ENCODE data around the gene ENAH. TPM values are rescaled to one million over a fixed set of nuclear protein-coding genes. Genes with fewer than 3 reads are reported as not detected.
"Not testable (repeated sequence)": the region's sequence is repeated elsewhere in the genome, so short reads cannot be mapped to it uniquely, and the experiment has no call there.

Gene ENAH
- polyA plus RNA-seq, 1 experiment: 40.9 TPM

DNA sequence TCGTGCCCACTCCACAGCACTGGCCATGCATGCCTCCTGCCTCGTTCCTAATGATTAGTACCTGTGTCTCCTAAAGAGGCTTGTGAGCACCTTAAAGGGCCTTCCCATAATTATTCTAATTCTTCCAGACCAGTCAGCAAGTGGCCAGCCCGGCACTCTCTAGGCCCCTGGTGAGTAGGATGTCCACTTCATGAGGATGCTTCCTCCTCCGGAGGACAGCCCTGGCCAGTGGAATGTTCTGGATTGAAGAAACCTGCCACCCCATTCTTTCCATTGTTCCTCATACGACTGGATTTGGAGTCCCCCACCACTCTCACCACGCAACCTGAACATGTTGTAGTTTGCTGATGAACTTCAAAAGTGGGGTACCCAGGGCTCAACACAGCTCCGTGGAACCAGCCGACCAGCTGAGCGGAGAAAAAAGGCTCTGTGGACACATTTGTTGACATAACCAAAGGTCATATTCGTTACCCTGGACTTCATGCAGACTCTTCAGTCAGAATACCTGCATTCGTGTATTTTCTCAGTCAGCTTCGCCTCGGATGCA, 178.4 kb downstream of the ENAH start:
- POLR2A ChIA-PET: interaction anchor here (0.5 to 0.7 kb wide), 2 partner anchors 409 to 500 kb away, joined by 3 to 9 read pairs; no protein-coding TSS in a partner anchor
- DNase-seq (ENCODE audit: low read depth): no peak
- CTCF ChIA-PET: interaction anchor here (0.5 to 11.7 kb wide), 80 partner anchors 9 to 708 kb away, joined by 3 to 231 read pairs (median 4); partner anchors contain the start of genes ENAH, PYCR2, SRP9 and TMEM63A

DNA sequence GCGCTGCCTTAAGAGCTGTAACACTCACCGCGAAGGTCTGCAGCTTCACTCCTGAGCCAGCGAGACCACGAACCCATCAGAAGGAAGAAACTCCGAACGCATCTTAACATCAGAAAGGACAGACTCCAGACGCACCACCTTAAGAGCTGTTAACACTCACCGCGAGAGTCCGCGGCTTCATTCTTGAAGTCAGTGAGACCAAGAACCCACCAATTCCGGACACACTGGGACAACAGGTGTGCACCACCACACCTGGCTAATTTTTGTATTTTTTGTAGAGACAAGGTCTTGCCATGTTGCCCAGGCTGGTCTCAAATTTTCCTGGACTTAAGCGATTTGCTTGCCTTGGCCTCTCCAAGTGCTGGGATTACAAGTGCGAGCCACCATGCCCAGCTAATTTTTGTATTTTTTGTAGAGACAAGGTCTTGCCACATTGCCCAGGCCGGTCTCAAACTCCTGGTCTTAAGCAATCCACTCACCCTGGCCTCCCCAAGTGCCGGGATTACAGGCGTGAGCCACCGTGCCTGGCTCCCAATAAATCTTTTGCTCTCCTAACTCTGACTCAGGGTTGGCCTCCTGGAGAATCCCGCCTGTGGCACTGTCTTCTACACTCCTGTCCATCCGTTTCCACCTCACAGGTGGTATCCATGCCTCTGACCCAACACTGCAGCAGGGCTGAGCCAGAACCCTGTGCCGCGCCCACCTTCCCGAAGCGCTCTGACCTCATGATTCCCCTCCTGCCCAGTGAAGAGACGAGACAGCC, 179.1 kb downstream of the ENAH start:
- CTCF ChIA-PET: interaction anchor here (0.6 to 11.7 kb wide), 41 partner anchors 8 to 709 kb away, joined by 3 to 231 read pairs (median 5); partner anchors contain the start of genes ENAH, LEFTY1, PYCR2 and SRP9
- DNase-seq (ENCODE audit: low read depth); H3K36me3 ChIP-seq (ENCODE audit: control insufficient read depth, insufficient read depth, low read length); POLR2A ChIA-PET; H3K4me3 ChIP-seq (ENCODE audit: low read depth, low read length); H3K27me3 ChIP-seq (ENCODE audit: control insufficient read depth, insufficient read depth, low read length): not testable (repeated sequence)

More for the DNA sequence above, 178.4 kb downstream of the ENAH start:
- H3K27me3 ChIP-seq (ENCODE audit: control insufficient read depth, insufficient read depth, low read length): no peaks in the 10 kb centered on the region; the same call in 1 of the 2 replicates
- H3K4me3 ChIP-seq (ENCODE audit: low read depth, low read length): no peak overlapping the region
- H3K36me3 ChIP-seq (ENCODE audit: control insufficient read depth, insufficient read depth, low read length): no peaks in the 10 kb centered on the region
- TF ChIP-seq, protein P1, sequence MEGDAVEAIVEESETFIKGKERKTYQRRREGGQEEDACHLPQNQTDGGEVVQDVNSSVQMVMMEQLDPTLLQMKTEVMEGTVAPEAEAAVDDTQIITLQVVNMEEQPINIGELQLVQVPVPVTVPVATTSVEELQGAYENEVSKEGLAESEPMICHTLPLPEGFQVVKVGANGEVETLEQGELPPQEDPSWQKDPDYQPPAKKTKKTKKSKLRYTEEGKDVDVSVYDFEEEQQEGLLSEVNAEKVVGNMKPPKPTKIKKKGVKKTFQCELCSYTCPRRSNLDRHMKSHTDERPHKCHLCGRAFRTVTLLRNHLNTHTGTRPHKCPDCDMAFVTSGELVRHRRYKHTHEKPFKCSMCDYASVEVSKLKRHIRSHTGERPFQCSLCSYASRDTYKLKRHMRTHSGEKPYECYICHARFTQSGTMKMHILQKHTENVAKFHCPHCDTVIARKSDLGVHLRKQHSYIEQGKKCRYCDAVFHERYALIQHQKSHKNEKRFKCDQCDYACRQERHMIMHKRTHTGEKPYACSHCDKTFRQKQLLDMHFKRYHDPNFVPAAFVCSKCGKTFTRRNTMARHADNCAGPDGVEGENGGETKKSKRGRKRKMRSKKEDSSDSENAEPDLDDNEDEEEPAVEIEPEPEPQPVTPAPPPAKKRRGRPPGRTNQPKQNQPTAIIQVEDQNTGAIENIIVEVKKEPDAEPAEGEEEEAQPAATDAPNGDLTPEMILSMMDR (IDR thresholded peaks at IDR 0.05; ENCODE audit: insufficient read depth, low read depth, low read length): no peak

DNA sequence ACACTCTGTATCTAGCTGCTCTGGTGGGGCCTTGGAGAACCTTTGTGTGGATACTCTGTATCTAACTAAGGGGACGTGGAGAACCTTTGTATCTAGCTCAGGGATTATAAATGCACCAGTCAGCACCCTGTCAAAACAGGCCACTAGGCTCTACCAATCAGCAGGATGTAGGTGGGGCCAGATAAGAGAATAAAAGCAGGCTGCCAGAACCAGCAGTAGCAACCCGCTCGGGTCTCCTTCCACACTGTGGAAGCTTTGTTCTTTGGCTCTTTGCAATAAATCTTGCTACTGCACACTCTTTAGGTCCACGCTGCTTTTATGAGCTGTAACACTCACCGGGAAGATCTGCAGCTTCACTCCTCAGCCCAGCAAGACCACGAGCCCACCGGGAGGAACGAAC, 179.7 kb downstream of the ENAH start:
- POLR2A ChIA-PET; H3K27me3 ChIP-seq (ENCODE audit: control insufficient read depth, insufficient read depth, low read length); DNase-seq (ENCODE audit: low read depth); H3K4me3 ChIP-seq (ENCODE audit: low read depth, low read length); H3K36me3 ChIP-seq (ENCODE audit: control insufficient read depth, insufficient read depth, low read length): not testable (repeated sequence)
- CTCF ChIA-PET: interaction anchor here (0.8 to 11.7 kb wide), 5 partner anchors 296 to 503 kb away, joined by 3 to 231 read pairs (median 4); partner anchors contain the start of genes LEFTY1 and SRP9

DNA sequence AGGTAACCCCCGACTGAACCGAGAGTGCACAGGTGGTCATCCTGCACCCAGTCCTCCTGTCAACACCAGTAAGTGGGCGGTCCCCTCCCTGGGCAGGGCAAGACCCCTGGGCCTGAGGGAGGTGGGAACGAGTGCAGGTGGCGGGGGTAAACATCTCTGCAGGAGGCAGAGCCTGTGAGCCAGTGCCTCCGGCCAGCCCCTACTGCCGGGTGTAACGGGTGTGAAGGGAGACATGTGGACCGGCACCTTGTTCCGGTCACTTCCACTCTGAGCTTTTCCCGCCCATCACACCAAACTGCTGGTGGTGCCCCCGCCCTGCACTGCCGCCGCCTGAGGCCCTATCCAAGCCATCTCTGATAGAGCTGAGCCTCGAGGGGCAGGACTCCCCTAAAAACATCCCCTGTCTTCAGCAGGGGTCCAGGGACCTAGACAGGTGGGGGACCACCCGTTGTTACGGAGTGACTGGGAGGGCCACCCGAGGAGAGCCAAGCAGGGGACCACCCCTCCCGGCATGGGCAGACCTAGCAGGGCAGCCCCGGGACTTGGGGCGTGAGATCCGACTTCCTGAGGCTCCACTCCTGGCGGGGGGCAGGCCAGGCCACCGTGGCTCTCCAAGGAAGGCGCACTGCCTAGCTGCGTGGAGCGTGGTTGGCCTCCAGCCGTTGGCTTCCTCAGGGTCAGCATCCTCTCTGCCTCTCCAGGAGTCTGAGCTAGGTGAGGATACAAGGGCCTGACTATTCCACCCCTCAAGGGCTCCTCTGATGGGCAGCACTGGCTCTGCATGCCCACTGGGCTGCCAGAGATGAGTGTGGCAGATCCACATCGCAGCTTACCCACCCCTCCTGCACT, 181.2 kb downstream of the ENAH start:
- TF ChIP-seq, protein P1 (IDR thresholded peaks at IDR 0.05; ENCODE audit: insufficient read depth, low read depth, low read length): no peak
- no peak for DNase-seq (ENCODE audit: low read depth)
- CTCF ChIA-PET: interaction anchor here (0.9 to 11.7 kb wide), 9 partner anchors 10 to 516 kb away, joined by 3 to 231 read pairs (median 3); no protein-coding TSS in a partner anchor
- Histone ChIP-seq H3K4me3 (ENCODE audit: low read depth, low read length) (no peak overlapping the region), H3K36me3 (ENCODE audit: control insufficient read depth, insufficient read depth, low read length) (no peaks in the 10 kb centered on the region), H3K27me3 (ENCODE audit: control insufficient read depth, insufficient read depth, low read length) (no peaks in the 10 kb centered on the region; the same call in 1 of the 2 replicates)
- POLR2A ChIA-PET: no interaction called here

DNA sequence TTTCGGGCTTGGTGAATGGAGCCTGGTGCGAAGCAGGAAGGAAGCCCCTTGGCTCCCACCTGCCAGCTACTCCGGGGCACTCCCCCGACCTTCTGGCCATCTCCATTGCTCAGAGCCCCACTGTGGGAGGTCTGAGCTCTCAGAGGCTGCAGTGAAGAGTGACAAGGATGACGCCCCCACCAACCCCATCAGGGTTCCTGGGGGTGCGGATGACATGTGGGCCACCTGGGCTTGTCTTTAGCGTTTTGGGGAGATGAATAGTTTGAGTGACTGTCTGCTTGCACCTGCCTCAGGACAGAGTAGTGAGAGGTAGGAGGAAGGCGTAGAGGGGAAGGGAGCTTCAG, 181.8 kb downstream of the ENAH start:
- Histone ChIP-seq H3K36me3 (ENCODE audit: control insufficient read depth, insufficient read depth, low read length) (no peaks in the 10 kb centered on the region), H3K4me3 (ENCODE audit: low read depth, low read length) (no peak overlapping the region), H3K27me3 (ENCODE audit: control insufficient read depth, insufficient read depth, low read length) (no peaks in the 10 kb centered on the region; the same call in 1 of the 2 replicates)
- ChIA-PET POLR2A (no interaction called here), CTCF (interaction anchor here (1.0 to 2.6 kb wide), 6 partner anchors 10 to 517 kb away, joined by 3 to 8 read pairs (median 3); no protein-coding TSS in a partner anchor)
- TF ChIP-seq, protein P1 (IDR thresholded peaks at IDR 0.05; ENCODE audit: insufficient read depth, low read depth, low read length): no peak
- DNase-seq (ENCODE audit: low read depth): no peak

Measured in BJ (cell line).